Esophagus muscularis mucosa (tissue), 4 donors: ENCODE results near the gene ZNF878. TPM values are rescaled to one million over a fixed set of nuclear protein-coding genes. Genes with fewer than 3 reads are reported as not detected.

Source experiments
- DNase-seq: peaks from one replicate; pipeline ENCODE4 v3.0.0-alpha.2; 2017; ENCODE audit errors: extremely low spot score
- H3K27ac ChIP-seq, 4 donors: fragments of 200-600 bp; sonication (generic); replicated peaks in 1 of 4; 1 replicate in 3 of 4; 2 replicates in 1 of 4; pipeline ENCODE4 v1.5.1; 2016 to 2019; ENCODE audit warnings: mild to moderate bottlenecking in 1 of 4
- H3K27me3 ChIP-seq, 4 donors: fragments of 200-600 bp; sonication (generic); one replicate each; pipeline versions ENCODE4 v1.5.1 to v1.6.0; 2016 to 2019
- H3K36me3 ChIP-seq, 4 donors: fragments of 200-600 bp; sonication (generic); one replicate each; pipeline ENCODE4 v1.5.1; 2016 to 2019
- H3K4me1 ChIP-seq, 4 donors: fragments of 200-600 bp; sonication (generic); one replicate each; pipeline ENCODE4 v1.5.1; 2016 to 2019
- H3K4me3 ChIP-seq, 4 donors: fragments of 200-600 bp; sonication (generic); 1 replicate in 2 of 4; 2 replicates in 2 of 4; pipeline ENCODE4 v1.5.1; 2016 to 2019; ENCODE audit warnings: mild to moderate bottlenecking in 4 of 4, moderate library complexity in 1 of 4
- H3K9me3 ChIP-seq, 4 donors: fragments of 200-600 bp; sonication (generic); 1 replicate in 3 of 4; 2 replicates in 1 of 4; pipeline ENCODE4 v1.5.1; 2016 to 2019
- CTCF ChIP-seq, 3 experiments: fragments of 200-600 bp in 2 of 3; fragments of 450-650 bp in 1 of 3; sonication (generic) in 2 of 3; IDR thresholded peaks; one replicate each; pipeline ENCODE4 v1.5.1; 2017 to 2019; ENCODE audit warnings: antibody characterized with exemption in 3 of 3, mild to moderate bottlenecking in 2 of 3, moderate library complexity in 1 of 3
- EP300 ChIP-seq: sonication (generic); formaldehyde crosslinking; IDR thresholded peaks from one replicate; pipeline ENCODE4 v1.6.1; 2017; ENCODE audit warnings: antibody characterized with exemption
- POLR2A ChIP-seq: fragments of 450-650 bp; IDR thresholded peaks from one replicate; pipeline ENCODE4 v1.6.1; 2017; ENCODE audit warnings: antibody characterized with exemption, moderate library complexity, mild to moderate bottlenecking, low read depth
- POLR2AphosphoS5 ChIP-seq, 2 donors: sonication (generic); formaldehyde crosslinking; IDR thresholded peaks; one replicate each; pipeline ENCODE4 v1.6.1; 2017; ENCODE audit warnings: antibody characterized with exemption in 2 of 2
- WGBS: methylation state at CpG from one replicate; pipeline ENCODE4 v1.1.5; 2018; 5-methylcytosine and 5-hydroxymethylcytosine counted together
- intact Hi-C: fragments of 100-400 bp; cut with DNase I; formaldehyde crosslinking; loops from one replicate; pipeline ENCODE4 v1.15.1; 2023
- total RNA-seq, 4 donors: library from RNA; depleted of rRNA; stranded (reverse); fragments of >200 nt; gene quantifications; one replicate each; pipeline versions ENCODE4 v1.1.0 to v1.2.1, GENCODE V29; 2016

The ZNF878 gene
- total RNA-seq, 4 donors from 2014 or later = 0.17 to 1.5 (median 0.43) TPM

DNA sequence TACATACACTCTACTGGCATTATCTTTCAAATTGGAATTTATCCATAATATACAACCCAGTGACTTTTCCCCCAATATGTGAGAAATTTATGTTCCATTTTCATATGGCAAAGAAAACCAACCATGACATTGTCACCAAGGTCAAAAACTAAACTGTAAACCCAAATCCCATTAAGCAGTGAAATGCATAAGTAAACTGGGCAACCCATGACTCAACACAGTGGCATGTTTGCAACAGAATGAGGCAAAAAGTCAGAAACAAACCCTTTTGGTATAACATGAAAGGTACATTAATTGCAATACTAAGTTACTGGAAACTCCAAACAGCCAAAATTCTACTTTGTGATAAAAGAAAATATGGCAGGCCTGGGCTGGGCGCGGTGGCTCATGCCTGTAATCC, 4.9 kb downstream of the ZNF878 start:
- Histone ChIP-seq H3K27ac (no peak overlapping the region), H3K36me3 (peaks cover 0 to 14% (median 2%) of the 10 kb centered on the region in 4 donors), H3K4me1 (peaks cover 5 to 16% (median 12%) of the 10 kb centered on the region in 4 donors), H3K27me3 (no peaks in the 10 kb centered on the region), H3K4me3 (no peak overlapping the region), H3K9me3 (peaks cover 0 to 23% (median 20%) of the 10 kb centered on the region in 4 donors)
- intact Hi-C loops = no loop called here
- no peak for TF ChIP-seq EP300
- TF ChIP-seq POLR2AphosphoS5 (IDR thresholded peaks at IDR 0.05) = no peak
- TF ChIP-seq CTCF (IDR thresholded peaks at IDR 0.05) = no peak
- TF ChIP-seq POLR2A = no peak
- DNase-seq = no peak
- WGBS = 85% methylated on average over 2 of the region's 2 CpGs

GRCh38 chr19:12043752-12044422, 8.9 kb downstream of the ZNF878 start:
- H3K4me3 ChIP-seq = no peak overlapping the region
- H3K27me3 ChIP-seq = no peaks in the 10 kb centered on the region
- H3K36me3 ChIP-seq = peaks cover 0 to 17% (median 2%) of the 10 kb centered on the region in 4 donors
- H3K4me1 ChIP-seq = no peaks in the 10 kb centered on the region
- H3K9me3 ChIP-seq = peaks cover 0 to 27% (median 20%) of the 10 kb centered on the region in 4 donors
- DNase-seq = no peak
- intact Hi-C loops = no loop called here
- TF ChIP-seq CTCF (IDR thresholded peaks at IDR 0.05) = no peak
- no peak for TF ChIP-seq POLR2A
- TF ChIP-seq POLR2AphosphoS5 (IDR thresholded peaks at IDR 0.05) = no peak
- TF ChIP-seq EP300 = no peak
- WGBS = 94% methylated on average over 5 of the region's 5 CpGs
- H3K27ac ChIP-seq = no peak overlapping the region

DNA sequence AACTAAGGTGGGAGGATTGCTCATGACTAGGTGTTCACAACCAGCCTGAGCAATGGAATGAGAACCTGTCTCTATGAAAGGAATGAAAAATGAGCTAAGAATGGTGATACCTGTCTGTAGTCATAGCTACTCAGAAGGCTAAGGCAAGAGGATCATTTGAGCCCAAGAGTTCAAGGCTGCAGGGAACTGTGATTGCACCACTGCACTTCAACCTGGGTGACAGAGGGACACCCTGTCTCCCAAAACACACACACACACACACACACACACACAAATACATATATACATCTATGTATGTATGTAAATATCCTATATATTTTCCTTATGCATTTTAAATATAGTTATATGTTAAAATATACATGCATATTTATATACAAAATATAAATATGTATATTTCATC, 9.9 kb downstream of the ZNF878 start:
- Histone ChIP-seq H3K27me3 (no peaks in the 10 kb centered on the region), H3K36me3 (peaks cover 0 to 17% (median 2%) of the 10 kb centered on the region in 4 donors), H3K4me1 (no peaks in the 10 kb centered on the region), H3K4me3 (no peak overlapping the region), H3K27ac (no peak overlapping the region), H3K9me3 (peaks cover 0 to 27% (median 20%) of the 10 kb centered on the region in 4 donors)
- no peak for TF ChIP-seq POLR2A
- no peak for TF ChIP-seq POLR2AphosphoS5 (IDR thresholded peaks at IDR 0.05)
- TF ChIP-seq CTCF (IDR thresholded peaks at IDR 0.05) = no peak
- no peak for TF ChIP-seq EP300
- no peak for DNase-seq
- intact Hi-C loops = no loop called here

GRCh38 chr19:12035220-12036172, 17.3 kb downstream of the ZNF878 start, which contains the start of gene ZNF433:
ZNF433 (minus strand) TSS chr19:12035679; CDS start chr19:12035539, 140 bp downstream.
- DNase-seq = peak; percentile 98
- Histone ChIP-seq H3K27me3 (no peaks in the 10 kb centered on the region), H3K9me3 (no peaks in the 10 kb centered on the region), H3K36me3 (no peaks in the 10 kb centered on the region), H3K4me3 (peak within 1 kb of the TSS; percentile 71 to 94 (median 81)), H3K27ac (peak within 1 kb of the TSS; percentile 84 to 90 (median 90)), H3K4me1 (peaks cover 16 to 25% (median 19%) of the 10 kb centered on the region in 4 donors)
- intact Hi-C loops = no loop called here
- TF ChIP-seq POLR2A (no peak), CTCF (IDR thresholded peaks at IDR 0.05) (peak in 2 of 3 experiments; percentile 10 to 16), POLR2AphosphoS5 (IDR thresholded peaks at IDR 0.05) (peak; percentile 85 to 90), EP300 (no peak)
- WGBS = under 1% methylated on average over 50 of the region's 68 CpGs
